Kidney (tissue), 14 donors: ENCODE results near the gene UGT1A4. TPM values are rescaled to one million over a fixed set of nuclear protein-coding genes. Genes with fewer than 3 reads are reported as not detected.
"Not testable (repeated sequence)": the region's sequence is repeated elsewhere in the genome, so short reads cannot be mapped to it uniquely, and the experiment has no call there.

Experiments
- DNase-seq, 5 donors: peaks; one replicate each; pipeline ENCODE4 v3.0.0-alpha.2; 2013 to 2020
- FAIRE-seq: peaks from 2 replicates; lab custom pipeline; 2012; peaks lifted over from hg19 to GRCh38; lab: Jason Lieb, UNC
- H3K27ac ChIP-seq, 2 donors: one replicate each; pipeline ENCODE4 v1.7.0; 2013; ENCODE audit warnings: low read depth in 2 of 2, low read length in 2 of 2, inconsistent platforms in 1 of 2
- H3K27me3 ChIP-seq: one replicate; pipeline ENCODE4 v1.7.1; 2013; ENCODE audit warnings: low read length, inconsistent platforms; ENCODE audit not compliant: control insufficient read depth, insufficient read depth
- H3K36me3 ChIP-seq, 3 donors: one replicate each; pipeline versions ENCODE4 v1.7.0 to v1.7.1; 2013; ENCODE audit warnings: low read length in 3 of 3, control low read depth in 1 of 3, inconsistent platforms in 1 of 3; ENCODE audit not compliant: insufficient read depth in 3 of 3, control insufficient read depth in 2 of 3
- H3K4me1 ChIP-seq, 3 donors: one replicate each; pipeline versions ENCODE4 v1.7.0 to v1.7.1; 2013; ENCODE audit warnings: low read length in 3 of 3, inconsistent platforms in 1 of 3, low read depth in 1 of 3; ENCODE audit not compliant: control insufficient read depth in 2 of 3, insufficient read depth in 2 of 3
- H3K4me3 ChIP-seq, 3 donors: one replicate each; pipeline versions ENCODE4 v1.7.0 to v1.8.1; 2013; ENCODE audit warnings: low read length in 3 of 3, control low read depth in 1 of 3, inconsistent platforms in 1 of 3
- H3K9ac ChIP-seq, 3 donors: one replicate each; pipeline versions ENCODE4 v1.7.0 to v1.7.1; 2013; ENCODE audit warnings: low read length in 3 of 3, control low read depth in 1 of 3, inconsistent platforms in 1 of 3
- H3K9me3 ChIP-seq, 3 donors: one replicate each; pipeline versions ENCODE4 v1.7.0 to v1.7.1; 2013; ENCODE audit warnings: low read length in 3 of 3, control low read depth in 1 of 3, inconsistent platforms in 1 of 3; ENCODE audit not compliant: control insufficient read depth in 2 of 3, insufficient read depth in 1 of 3
- intact Hi-C: fragments of 100-400 bp; cut with DNase I; formaldehyde crosslinking; loops from one replicate; pipeline ENCODE4 v1.11.1; 2022
- polyA plus RNA-seq: library from polyadenylated mRNA; stranded (reverse); fragments of 350-450 nt; fragmentation: Illumina TruSeq; extraction: RNeasy Lipid Tissue Mini Kit (QIAGEN cat#74804); gene quantifications from one replicate; pipeline ENCODE4 v1.2.3, GENCODE V29; 2014; ENCODE audit warnings: low read depth, low replicate concordance; ENCODE audit not compliant: insufficient read depth
- total RNA-seq: library from RNA; stranded (reverse); fragmentation: NEBNext Ultra II Directional; extraction: Animal tissue kit (Norgen Biotek cat#: 25700); gene quantifications from one replicate; pipeline ENCODE4 v1.2.1, GENCODE V29; 2021
- TF ChIP-seq, protein P1 (sequence below): IDR thresholded peaks from 3 replicates; pipeline ENCODE4 v1.5.1; 2012; ENCODE audit warnings: mild to moderate bottlenecking, moderate library complexity, borderline replicate concordance; ENCODE audit not compliant: insufficient read depth; ENCODE audit errors: extremely low read depth
- donor health status: control.
- donor health status: control.
- donor health status: control.
- donor health status: control.
- donor health status: control.
- donor health status: DM: yes; HTN: yes; CAD: no.
- donor health status: Normal renal cell carcinoma (clear cell type).

Gene UGT1A4
- total and polyA plus RNA-seq, 2 donors from 2014 or later, result 0.84 to 1.1 TPM

DNA sequence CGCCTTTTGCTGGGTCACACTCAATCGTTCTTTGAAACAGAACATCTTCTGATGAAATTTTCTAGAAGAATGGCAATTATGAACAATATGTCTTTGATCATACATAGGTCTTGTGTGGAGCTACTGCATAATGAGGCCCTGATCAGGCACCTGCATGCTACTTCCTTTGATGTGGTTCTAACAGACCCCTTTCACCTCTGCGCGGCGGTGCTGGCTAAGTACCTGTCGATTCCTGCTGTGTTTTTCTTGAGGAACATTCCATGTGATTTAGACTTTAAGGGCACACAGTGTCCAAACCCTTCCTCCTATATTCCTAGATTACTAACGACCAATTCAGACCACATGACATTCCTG is 5.3 kb upstream of the UGT1A4 start:
- DNase-seq (no peak), FAIRE-seq (no peak)
- TF ChIP-seq, protein P1, sequence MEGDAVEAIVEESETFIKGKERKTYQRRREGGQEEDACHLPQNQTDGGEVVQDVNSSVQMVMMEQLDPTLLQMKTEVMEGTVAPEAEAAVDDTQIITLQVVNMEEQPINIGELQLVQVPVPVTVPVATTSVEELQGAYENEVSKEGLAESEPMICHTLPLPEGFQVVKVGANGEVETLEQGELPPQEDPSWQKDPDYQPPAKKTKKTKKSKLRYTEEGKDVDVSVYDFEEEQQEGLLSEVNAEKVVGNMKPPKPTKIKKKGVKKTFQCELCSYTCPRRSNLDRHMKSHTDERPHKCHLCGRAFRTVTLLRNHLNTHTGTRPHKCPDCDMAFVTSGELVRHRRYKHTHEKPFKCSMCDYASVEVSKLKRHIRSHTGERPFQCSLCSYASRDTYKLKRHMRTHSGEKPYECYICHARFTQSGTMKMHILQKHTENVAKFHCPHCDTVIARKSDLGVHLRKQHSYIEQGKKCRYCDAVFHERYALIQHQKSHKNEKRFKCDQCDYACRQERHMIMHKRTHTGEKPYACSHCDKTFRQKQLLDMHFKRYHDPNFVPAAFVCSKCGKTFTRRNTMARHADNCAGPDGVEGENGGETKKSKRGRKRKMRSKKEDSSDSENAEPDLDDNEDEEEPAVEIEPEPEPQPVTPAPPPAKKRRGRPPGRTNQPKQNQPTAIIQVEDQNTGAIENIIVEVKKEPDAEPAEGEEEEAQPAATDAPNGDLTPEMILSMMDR, result no peak
- Histone ChIP-seq H3K27me3 (no peaks in the 10 kb centered on the region), H3K9me3 (no peaks in the 10 kb centered on the region), H3K9ac (no peak overlapping the region), H3K4me1 (peaks cover 0 to 4% (median 0%) of the 10 kb centered on the region in 3 donors), H3K27ac (no peak overlapping the region), H3K36me3 (peaks cover 0 to 8% (median 0%) of the 10 kb centered on the region in 3 donors), H3K4me3 (no peak overlapping the region)
- intact Hi-C loops, result no loop called here

- Histone ChIP-seq H3K9ac (no peak overlapping the region), H3K27ac (no peak overlapping the region), H3K36me3 (peaks cover 0 to 9% (median 0%) of the 10 kb centered on the region in 3 donors), H3K4me1 (peaks cover 0 to 4% (median 0%) of the 10 kb centered on the region in 3 donors), H3K9me3 (no peaks in the 10 kb centered on the region), H3K27me3 (no peaks in the 10 kb centered on the region), H3K4me3 (no peak overlapping the region)
- TF ChIP-seq, protein P1, result no peak
- intact Hi-C loops, result no loop called here
- FAIRE-seq (no peak), DNase-seq (no peak)
Observed at GRCh38 chr2:233714121-233714520, 4.4 kb upstream of the UGT1A4 start.

DNA sequence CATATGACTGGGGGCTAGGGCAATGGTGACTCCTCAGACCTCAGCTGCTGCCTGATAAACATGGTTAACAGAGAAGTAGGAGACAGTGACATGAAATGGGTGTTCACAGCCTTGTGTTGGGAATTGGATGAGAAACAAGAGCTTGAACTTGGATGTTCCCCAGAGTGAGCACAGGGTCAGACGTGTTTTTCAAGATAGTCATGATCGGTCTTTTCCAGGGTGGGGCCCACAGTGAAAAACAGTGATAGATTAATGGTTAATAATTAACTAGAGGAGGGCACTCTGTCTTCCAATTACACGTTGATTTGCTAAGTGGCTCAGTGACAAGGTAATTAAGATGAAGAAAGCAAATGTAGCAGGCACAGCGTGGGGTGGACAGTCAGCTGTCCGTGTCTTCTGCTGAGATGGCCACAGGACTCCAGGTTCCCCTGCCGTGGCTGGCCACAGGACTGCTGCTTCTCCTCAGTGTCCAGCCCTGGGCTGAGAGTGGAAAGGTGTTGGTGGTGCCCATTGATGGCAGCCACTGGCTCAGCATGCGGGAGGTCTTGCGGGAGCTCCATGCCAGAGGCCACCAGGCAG is 10.3 kb downstream of the UGT1A4 start, which contains the start of gene UGT1A3:
UGT1A3 (plus strand) TSS at position 320 of the 579 bp plus-strand sequence; CDS start at position 405, 85 bp downstream.
- Histone ChIP-seq H3K27me3 (no peaks in the 10 kb centered on the region), H3K36me3 (no peaks in the 10 kb centered on the region), H3K9me3 (no peaks in the 10 kb centered on the region), H3K27ac (no peak within 1 kb of the TSS), H3K9ac (no peak within 1 kb of the TSS), H3K4me1 (no peaks in the 10 kb centered on the region), H3K4me3 (no peak within 1 kb of the TSS)
- TF ChIP-seq, protein P1, result no peak
- DNase-seq, result no peak
- FAIRE-seq, result no peak
- intact Hi-C loops, result no loop called here

DNA sequence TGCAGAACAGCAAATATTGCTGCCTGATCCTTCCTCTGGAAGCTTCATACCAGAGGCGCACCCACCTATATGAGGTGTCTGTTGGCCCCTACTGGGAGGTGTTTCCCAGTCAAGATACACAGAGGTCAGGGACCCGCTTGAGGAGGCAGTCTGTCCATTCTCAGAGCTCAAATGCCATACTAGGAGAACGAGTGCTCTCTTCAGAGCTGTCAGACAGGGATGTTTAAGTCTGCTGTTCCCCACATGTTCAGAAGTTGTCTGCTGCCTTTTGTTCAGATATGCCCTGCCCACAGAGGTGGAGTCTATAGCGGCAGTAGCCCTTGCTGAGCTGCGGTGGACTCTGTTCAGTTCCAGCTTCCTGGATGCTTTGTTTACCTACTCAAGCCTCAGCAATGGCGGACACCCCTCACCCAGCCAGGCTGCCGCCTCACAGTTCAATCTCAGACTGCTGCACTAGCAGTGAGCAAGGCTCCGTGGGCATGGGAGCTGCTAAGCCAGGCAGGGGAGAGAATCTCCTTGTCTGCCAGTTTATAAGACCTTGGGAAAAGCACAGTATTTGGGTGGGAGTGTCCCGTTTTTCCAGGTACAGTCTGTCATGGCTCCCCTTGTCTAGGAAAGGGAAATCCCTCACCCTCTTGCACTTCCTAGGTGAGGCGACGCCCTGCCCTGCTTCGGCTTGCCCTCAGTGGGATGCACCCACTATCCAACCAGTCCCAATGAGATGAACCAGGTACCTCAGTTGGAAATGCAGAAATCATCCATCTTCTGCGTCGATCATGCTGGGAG is 18.5 kb downstream of the UGT1A4 start:
- H3K4me3 ChIP-seq, H3K36me3 ChIP-seq, H3K9me3 ChIP-seq, H3K4me1 ChIP-seq, H3K9ac ChIP-seq, H3K27me3 ChIP-seq, FAIRE-seq, DNase-seq, intact Hi-C loops, H3K27ac ChIP-seq: not testable (repeated sequence)
